ENCODE measurements around the gene ACER1.
"Not testable (repeated sequence)": the region's sequence is repeated elsewhere in the genome, so short reads cannot be mapped to it uniquely, and the experiment has no call there.

ACER1 gene

DNA sequence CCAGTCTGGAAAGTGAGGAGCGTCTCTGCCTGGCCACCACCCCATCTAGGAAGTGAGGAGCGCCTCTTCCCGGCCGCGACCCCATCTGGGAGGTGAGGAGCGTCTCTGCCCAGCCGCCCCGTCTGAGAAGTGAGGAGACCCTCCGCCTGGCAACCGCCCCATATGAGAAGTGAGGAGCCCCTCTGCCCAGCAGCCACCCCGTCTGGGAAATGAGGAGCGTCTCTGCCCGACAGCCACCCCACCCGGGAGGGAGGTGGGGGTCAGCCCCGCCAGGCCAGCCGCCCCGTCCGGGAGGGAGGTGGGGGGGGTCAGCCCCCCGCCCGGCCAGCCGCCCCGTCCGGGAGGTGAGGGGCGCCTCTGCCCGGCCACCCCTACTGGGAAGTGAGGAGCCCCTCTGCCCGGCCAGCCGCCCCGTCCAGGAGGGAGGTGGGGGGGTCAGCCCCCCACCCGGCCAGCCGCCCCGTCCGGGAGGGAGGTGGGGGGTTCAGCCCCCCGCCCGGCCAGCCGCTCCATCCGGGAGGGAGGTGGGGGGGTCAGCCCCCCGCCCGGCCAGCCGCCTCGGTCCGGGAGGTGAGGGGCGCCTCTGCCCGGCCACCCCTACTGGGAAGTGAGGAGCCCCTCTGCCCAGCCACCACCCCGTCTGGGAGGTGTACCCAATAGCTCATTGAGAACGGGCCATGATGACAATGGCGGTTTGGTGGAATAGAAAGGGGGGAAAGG lies 22.1 kb upstream of the ACER1 start:
- not testable (repeated sequence) for DNase-seq (ENCODE audit: low spot score)

DNA sequence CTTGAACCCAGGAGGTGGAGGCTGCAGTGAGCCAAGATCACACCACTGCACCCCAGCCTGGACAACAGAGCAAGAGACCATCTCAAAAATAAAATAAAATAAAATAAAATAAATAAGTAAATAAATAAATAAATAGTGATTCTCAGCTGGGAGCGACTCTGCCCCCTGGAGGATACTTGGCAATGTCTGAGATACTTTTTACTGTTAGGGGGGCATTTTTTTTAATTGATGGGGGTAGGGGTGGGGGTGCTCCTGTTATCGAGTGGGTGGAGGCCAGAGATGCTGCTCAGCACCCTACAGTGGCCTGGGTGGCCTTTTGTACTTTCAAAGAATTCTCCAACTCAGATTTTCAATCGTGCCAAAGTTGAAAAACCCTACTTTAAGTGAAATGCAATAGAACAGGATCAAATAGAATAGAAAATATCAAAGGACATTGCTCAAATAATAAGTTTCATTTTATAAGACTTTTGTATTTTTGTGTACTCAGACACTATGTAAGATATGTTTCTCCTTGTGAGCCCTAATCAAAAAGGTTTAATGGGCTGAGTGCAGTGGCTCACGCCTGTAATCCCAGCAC lies 20.8 kb upstream of the ACER1 start:
- no peak for DNase-seq (ENCODE audit: low spot score)

DNA sequence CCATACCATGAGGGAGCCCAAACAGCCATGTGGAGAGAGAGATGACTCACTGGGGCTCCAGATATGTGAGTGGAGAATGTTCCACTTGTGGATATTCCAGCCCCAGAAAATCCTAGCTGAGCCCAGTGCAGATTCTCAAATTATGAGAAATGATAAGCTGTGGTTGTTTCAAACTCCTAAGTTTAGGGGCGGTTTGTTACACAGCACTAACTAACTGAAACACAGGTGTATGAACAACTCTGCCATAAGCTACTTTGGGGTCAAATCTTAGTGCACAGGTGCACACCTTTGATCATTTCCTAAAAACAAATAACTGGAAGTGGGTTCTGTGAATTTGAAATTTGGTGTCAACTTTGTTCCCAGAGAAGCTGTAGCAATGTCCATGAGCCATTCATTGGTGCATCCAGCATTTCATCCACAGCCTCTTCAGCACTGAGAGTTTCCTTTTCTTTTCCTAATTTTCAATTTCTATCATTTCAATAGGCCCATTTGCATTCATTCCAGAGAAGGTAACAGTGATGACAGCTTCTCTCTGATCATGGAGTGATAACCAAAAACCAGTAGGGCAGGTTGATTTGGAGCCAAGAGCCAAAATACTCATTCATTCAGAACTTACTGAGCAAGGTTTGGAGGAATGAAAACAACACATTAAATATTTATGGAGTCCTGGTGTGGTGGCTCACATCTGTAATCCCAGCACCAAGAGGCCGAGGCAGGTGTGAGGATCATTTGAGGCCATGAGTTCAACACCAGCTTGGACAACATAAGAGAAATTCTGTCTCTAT lies 19.2 kb upstream of the ACER1 start:
- DNase-seq (ENCODE audit: low spot score), result no peak

- DNase-seq (ENCODE audit: low spot score), result no peak
Measured at GRCh38 chr19:6350688-6351087, 17.3 kb upstream of the ACER1 start.

DNA sequence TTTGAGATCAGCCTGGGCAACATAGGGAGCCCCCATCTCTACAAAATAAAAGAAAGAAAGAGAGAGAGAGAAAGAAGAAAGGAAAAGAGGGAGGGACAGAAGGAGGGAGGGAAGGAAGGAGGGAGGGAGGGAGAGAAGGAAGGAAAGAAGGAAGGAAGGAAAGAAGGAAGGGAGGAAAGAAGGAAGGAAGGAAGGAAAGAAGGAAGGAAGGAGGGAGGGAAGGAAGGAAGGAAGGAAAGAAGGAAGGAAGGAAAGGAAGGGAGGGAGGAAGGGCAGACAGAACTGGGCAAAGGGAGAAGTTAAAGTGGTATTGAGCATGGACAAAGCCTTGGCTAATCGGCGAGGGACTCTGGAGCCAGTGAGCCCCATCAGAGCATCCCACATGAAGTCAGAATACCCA lies 15.9 kb upstream of the ACER1 start:
- not testable (repeated sequence) for DNase-seq (ENCODE audit: low spot score)

DNA sequence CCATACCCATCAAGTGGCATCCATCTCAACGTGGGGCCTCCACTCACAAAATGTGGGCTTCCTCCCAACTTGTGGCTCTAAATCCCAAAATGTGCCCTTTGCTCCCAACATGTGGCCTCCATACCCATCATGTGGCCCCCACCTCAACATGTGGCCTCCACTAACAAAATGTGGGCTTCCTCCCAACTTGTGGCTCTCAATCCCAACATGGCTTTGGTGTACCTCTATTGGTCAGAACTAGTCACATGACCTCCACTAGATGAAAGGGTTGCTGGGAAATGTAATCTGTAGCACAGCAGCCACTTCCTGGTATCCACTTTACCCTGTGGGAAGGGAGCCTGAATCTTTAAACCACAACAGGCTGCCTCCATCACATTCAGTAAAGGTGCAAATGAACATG lies 10.1 kb upstream of the ACER1 start:
- no peak for DNase-seq (ENCODE audit: low spot score)

- DNase-seq (ENCODE audit: low spot score), result no peak
Measured at GRCh38 chr19:6340493-6341201, 7.2 kb upstream of the ACER1 start.

GRCh38 chr19:6334490-6335285 lies 1.3 kb upstream of the ACER1 start:
- DNase-seq (ENCODE audit: low spot score), result no peak

DNA sequence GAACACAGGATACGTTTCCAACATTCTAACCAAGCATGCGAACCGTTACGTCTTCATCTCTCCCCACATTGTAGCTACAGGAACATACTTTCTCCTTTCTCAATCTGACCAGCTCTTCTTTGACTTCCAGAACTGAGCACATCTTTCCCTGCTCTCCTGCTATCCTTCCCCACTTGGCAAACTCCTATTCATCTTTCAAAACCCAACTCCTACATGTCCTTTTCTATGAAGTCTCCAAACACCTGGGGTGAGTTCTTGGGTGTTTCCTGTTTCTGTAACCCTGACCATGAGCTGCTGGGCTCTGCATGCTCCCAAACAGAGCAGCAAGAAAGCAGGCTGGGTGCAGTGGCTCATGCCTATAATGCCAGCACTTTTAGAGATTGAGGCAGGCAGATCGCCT lies 6.6 kb downstream of the ACER1 start:
- no peak for DNase-seq (ENCODE audit: low spot score)

DNA sequence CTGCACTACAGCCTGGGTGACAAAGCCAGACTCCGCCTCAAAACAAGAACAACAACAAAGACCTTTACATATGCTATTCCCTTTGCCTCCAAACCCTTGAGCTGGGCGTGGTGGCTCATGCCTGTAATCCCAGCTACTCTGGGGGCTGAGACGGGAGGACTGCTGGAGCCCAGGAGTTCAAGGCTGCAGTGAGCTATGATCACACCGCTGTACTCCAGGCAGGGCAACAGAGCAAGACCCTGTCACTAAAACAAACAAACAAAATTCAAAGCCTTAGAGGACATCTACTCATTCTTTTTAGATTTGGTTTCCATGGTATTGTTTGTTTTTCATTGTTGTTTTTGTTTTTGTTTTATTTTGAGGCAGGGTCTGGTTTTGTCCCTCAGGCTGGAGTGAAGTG lies 7.8 kb downstream of the ACER1 start:
- DNase-seq (ENCODE audit: low spot score), result no peak

DNA sequence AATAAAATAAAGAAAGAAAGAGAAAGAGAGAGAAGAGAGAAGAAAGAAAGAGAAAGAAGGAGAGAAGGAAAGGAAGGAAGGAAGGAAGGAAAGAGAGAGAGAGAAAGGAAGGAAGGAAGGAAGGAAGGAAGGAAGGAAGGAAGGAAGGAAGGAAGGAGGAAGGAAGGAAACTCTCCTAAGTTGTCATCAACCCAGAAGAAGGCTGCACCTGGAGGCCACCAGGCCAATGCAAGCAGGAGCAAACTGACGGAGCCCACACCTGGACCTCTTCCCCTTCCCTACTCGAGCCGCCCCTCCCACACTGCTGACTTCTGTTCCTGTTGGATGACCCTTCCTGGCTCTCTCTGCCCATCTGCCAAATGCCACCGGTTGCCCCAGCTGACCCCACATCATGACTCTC lies 8.7 kb downstream of the ACER1 start:
- DNase-seq (ENCODE audit: low spot score), result no peak

- no peak for DNase-seq (ENCODE audit: low spot score)
Measured at GRCh38 chr19:6322284-6322683, 11.1 kb downstream of the ACER1 start.

DNA sequence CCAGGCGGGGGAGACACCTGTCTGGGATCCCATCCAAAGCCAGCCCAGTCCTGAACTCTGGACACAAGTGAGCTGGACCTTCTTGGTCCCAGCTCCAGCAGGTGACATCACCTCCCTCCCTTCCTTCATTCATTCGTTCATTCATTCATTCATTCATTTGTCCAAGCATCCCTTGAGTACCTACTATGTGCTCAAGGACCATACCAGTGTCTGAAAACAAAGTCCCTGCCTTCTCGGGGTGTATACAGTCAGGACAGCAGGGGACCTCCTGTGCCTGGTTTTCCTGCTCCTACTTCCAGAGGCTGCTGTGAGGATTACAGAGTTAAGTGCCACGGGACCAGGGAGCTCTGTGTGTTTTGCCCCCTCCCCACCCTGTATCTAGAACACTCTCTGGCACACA lies 14.0 kb downstream of the ACER1 start:
- DNase-seq (ENCODE audit: low spot score), result no peak

DNA sequence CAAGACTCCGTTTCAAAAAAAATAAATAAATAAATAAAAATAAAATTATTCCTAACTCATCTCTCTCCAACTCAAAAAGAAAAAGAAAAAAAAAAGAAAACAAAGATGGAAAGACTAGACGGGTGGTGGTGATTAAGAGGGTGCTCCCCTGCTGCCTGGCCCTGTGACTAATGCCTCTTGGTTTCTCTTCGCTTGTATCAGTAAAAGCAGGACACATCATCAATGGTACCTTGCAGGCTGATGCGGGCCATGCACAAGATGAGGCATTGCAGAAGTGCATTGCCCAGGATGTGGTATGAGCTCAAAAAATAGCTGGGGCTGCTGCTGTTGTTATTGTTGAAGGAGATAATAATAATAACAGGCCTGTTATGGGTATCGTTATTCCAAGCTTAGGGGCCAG lies 14.6 kb downstream of the ACER1 start:
- no peak for DNase-seq (ENCODE audit: low spot score)

- DNase-seq (ENCODE audit: low spot score), result not testable (repeated sequence)
Measured at GRCh38 chr19:6315646-6316045, 17.8 kb downstream of the ACER1 start.

DNA sequence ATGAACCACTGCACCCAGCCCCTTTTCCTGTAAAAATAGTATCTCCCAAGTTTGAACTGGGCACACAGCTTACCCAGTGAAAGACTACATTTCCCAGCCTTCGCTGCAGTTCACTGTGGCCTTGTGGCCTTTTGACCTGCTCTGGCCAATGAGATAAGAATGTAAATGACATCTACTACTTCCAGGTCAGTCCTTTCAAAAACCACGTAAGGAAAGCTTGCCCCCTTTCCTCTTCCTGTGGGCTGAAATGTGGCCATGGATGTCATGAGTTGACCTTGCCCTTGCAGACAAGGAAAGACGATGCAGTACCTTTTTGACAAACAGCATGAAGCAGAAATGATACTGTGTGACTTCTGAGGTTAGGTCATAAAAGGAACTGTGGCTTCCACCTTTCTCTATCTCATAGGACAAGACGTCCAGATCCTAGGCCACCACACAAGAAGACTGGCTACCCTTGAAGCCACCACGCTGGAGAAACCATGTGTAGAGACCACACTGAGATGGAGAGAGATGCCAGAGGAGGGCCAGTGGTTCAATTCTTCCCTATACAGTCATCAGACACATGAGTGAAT lies 19.9 kb downstream of the ACER1 start:
- no peak for DNase-seq (ENCODE audit: low spot score)

GRCh38 chr19:6312018-6312417 lies 21.4 kb downstream of the ACER1 start:
- no peak for DNase-seq (ENCODE audit: low spot score)

DNA sequence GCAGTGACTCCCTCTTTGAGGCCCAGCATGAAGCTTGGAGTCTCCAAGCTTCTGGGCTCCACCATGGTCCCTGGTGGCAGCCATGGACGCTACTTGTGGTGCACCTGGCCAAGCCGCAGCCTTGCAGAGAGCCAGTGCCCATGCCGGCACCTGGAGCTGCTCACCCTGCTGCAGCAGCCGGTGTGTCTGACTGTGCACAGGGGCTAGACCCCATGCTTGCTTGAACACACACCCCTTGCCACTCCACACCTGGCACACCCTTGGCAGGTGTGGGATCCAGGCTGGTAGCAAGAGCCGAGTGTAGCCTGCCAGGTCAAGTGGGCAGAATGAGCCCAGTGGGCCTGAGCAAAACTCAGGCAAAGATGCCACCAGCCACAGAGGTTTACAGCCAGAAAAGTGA lies 35.0 kb downstream of the ACER1 start:
- DNase-seq (ENCODE audit: low spot score), result no peak

- DNase-seq (ENCODE audit: low spot score), result no peak
Measured at GRCh38 chr19:6297202-6297601, 36.2 kb downstream of the ACER1 start.

DNA sequence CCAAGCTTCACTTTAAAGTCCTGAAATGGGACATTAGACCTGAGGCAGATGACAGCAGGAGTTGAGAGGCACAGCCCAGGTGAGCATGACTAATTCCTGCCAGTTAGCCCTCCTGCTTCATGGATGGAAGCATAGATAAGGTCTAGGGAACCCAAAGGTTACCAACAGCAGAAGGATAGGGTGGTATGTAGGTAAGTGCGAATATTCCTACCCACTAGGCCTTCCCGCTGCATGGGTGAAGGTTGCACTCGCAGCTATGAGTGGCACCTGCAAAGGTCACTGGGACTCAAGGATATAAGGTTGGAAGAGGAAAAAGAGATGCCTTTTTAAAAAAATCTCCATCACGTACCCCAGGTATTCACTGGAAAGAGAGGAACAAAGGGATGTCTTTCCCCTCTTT lies 41.4 kb downstream of the ACER1 start:
- DNase-seq (ENCODE audit: low spot score), result no peak

DNA sequence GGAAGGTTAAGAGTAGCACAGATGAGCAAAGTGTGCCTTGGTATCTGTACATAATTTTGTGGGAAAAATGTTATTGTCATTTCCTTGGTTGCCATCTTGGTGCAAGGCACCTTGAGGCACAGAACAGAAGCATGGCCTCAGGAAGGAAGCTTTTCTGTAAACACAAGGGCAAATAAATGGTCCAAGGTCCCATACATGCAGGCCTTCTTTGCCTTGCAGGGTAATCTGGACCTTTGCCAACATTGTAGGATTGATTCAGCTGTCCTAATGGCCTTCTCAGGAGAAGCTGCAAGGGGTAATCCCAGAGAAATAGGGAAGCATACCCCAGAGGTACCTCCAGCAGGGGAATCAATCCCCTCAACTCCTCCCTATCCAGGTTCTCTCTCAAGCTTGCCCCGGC lies 44.7 kb downstream of the ACER1 start:
- no peak for DNase-seq (ENCODE audit: low spot score)
